Left lung (tissue), 10 donors: ENCODE results near the gene CHMP1A. TPM values are rescaled to one million over a fixed set of nuclear protein-coding genes. Genes with fewer than 3 reads are reported as not detected.
"Not testable (repeated sequence)": the region's sequence is repeated elsewhere in the genome, so short reads cannot be mapped to it uniquely, and the experiment has no call there.

Experiments used
- ATAC-seq: fragments of 200-7000 bp; cut with Tn5 transposase; one replicate; pipeline ENCODE4 v1.9.1; 2020; ENCODE audit warnings: moderate library complexity
- DNase-seq, 4 donors: peaks; one replicate each; pipeline ENCODE4 v3.0.0-alpha.2; 2013 to 2020
- H3K27ac ChIP-seq, 2 donors: fragments of 200-600 bp; sonication (generic) in 1 of 2; one replicate each; pipeline versions ENCODE4 v1.5.0 to v1.8.0; 2020 to 2021
- H3K27me3 ChIP-seq, 2 donors: fragments of 200-600 bp; sonication (generic) in 1 of 2; one replicate each; pipeline versions ENCODE4 v1.5.0 to v1.8.0; 2020 to 2021
- H3K36me3 ChIP-seq, 2 donors: fragments of 200-600 bp; sonication (generic) in 1 of 2; one replicate each; pipeline versions ENCODE4 v1.5.0 to v1.8.0; 2020 to 2021
- H3K4me1 ChIP-seq, 2 donors: fragments of 200-600 bp; one replicate each; pipeline ENCODE4 v1.8.0; 2021
- H3K4me3 ChIP-seq, 2 donors: fragments of 200-600 bp; sonication (generic) in 1 of 2; one replicate each; pipeline versions ENCODE4 v1.5.0 to v1.8.0; 2020 to 2021; ENCODE audit warnings: mild to moderate bottlenecking in 1 of 2
- H3K9me3 ChIP-seq, 2 donors: fragments of 200-600 bp; sonication (generic) in 1 of 2; one replicate each; pipeline versions ENCODE4 v1.5.0 to v1.8.0; 2020 to 2021
- CTCF ChIP-seq, 2 donors: fragments of 200-600 bp; sonication (generic) in 1 of 2; IDR thresholded peaks; one replicate each; pipeline versions ENCODE4 v1.5.0 to v1.8.0; 2021; ENCODE audit warnings: antibody characterized with exemption in 2 of 2
- intact Hi-C, 2 donors: fragments of 100-400 bp; cut with DNase I; formaldehyde crosslinking; loops; one replicate each; pipeline versions ENCODE4 v1.11.2 to v1.14.2; 2022
- polyA plus RNA-seq, 6 donors: library from polyadenylated mRNA; unstranded; fragments of 120-200 nt; gene quantifications; one replicate each; pipeline ENCODE4 v1.2.1, GENCODE V29; 2013; ENCODE audit not compliant: insufficient read length in 6 of 6
- total RNA-seq, 2 donors: library from RNA; stranded (reverse); fragmentation: NEBNext Ultra II Directional; extraction: Animal tissue kit (Norgen Biotek cat#: 25700); gene quantifications; one replicate each; pipeline ENCODE4 v1.2.1, GENCODE V29; 2021
- donor health status: DM: no; HTN: yes; CAD: no.
- donor health status: DM: no; HTN: no; CAD: no.

CHMP1A gene
- total and polyA plus RNA-seq, 8 donors = 60.8 to 91.5 (median 72.5) TPM

- intact Hi-C loops = no loop called here
- Histone ChIP-seq H3K36me3 (no peaks in the 10 kb centered on the region), H3K27ac (peak overlapping the region; percentile 19 to 70), H3K27me3 (no peaks in the 10 kb centered on the region), H3K4me3 (no peak overlapping the region), H3K4me1 (peaks cover 6 to 8% of the 10 kb centered on the region in 2 donors), H3K9me3 (peaks cover 0 to under 1% of the 10 kb centered on the region in 2 donors)
- TF ChIP-seq CTCF (IDR thresholded peaks at IDR 0.05) = no peak
- DNase-seq (no peak), ATAC-seq (no peak)
Observed at GRCh38 chr16:89672177-89672941, 14.9 kb upstream of the CHMP1A start.

DNA sequence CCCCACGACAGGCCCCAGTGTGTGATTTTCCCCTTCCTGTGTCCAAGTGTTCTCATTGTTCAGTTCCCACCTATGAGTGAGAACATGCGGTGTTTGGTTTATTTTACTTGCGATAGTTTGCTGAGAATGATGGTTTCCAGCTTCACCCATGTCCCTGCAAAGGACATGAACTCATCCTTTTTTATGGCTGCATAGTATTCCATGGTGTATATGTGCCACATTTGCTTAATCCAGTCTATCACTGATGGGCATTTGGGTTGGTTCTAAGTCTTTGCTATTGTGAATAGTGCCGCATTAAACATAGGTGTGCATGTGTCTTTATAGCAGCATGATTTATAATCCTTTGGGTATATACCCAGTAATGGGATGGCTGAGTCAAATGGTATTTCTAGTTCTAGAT lies 14.1 kb upstream of the CHMP1A start:
- H3K27ac ChIP-seq, DNase-seq, H3K9me3 ChIP-seq, intact Hi-C loops, H3K27me3 ChIP-seq, H3K4me3 ChIP-seq, ATAC-seq, H3K36me3 ChIP-seq, H3K4me1 ChIP-seq: not testable (repeated sequence)

DNA sequence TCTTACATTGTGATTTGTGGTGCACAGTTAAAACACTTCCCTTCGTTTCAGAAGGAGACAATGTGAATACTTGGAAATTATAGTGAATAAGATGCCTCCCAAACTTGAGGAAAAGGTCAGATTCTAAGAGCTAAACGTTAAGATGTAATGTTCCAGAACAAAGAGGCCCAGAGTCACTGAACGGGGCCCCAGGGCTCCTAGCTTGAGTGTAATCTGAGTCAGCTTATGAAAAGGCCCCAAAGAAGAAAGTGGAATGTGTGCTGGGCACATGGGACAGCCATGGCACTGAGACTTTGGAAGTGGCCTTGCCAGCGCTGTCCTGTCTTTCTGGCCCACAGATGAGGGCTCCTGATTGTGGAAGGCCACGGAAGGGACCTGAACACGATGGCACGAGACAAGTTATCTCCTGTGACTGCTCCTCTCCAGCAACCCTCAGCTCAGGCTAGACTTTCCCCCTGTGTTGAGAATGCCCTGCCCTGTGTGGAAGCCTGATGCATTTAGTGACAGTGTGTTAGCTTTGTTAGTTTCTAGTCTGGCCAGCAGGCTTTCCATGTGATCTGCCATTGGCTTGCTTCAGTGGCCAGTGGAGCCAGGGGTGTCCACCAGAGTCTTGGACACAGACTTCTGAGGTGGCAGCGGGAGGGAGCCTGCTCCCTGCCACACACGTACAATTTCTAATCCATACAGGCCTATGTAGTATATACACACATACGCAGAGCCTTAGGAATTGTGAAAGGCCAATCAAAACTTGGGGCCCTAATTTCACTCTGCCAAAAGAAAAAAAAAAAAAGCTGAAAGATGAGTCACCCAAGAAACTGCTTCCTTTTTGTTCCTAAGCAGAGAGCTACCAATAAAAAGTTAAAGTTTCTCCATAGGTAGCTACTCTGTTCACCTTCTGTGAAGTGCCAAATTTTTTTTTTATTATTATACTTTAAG lies 13.3 kb upstream of the CHMP1A start:
- Histone ChIP-seq H3K4me1 (peaks cover 6 to 8% of the 10 kb centered on the region in 2 donors), H3K27me3 (no peaks in the 10 kb centered on the region), H3K4me3 (no peak overlapping the region), H3K36me3 (no peaks in the 10 kb centered on the region), H3K9me3 (no peaks in the 10 kb centered on the region), H3K27ac (no peak overlapping the region)
- no peak for TF ChIP-seq CTCF (IDR thresholded peaks at IDR 0.05)
- no peak for ATAC-seq
- peak in 1 of 4 donors; percentile 34 for DNase-seq
- intact Hi-C loops = no loop called here

GRCh38 chr16:89669755-89670154 lies 12.2 kb upstream of the CHMP1A start:
- H3K4me1 ChIP-seq = peaks cover 6 to 8% of the 10 kb centered on the region in 2 donors
- intact Hi-C loops = no loop called here
- no peaks in the 10 kb centered on the region for H3K36me3 ChIP-seq
- H3K27me3 ChIP-seq = no peaks in the 10 kb centered on the region
- TF ChIP-seq CTCF (IDR thresholded peaks at IDR 0.05) = no peak
- DNase-seq (no peak), ATAC-seq (no peak)
- no peaks in the 10 kb centered on the region for H3K9me3 ChIP-seq
- no peak overlapping the region for H3K4me3 ChIP-seq
- H3K27ac ChIP-seq = no peak overlapping the region

DNA sequence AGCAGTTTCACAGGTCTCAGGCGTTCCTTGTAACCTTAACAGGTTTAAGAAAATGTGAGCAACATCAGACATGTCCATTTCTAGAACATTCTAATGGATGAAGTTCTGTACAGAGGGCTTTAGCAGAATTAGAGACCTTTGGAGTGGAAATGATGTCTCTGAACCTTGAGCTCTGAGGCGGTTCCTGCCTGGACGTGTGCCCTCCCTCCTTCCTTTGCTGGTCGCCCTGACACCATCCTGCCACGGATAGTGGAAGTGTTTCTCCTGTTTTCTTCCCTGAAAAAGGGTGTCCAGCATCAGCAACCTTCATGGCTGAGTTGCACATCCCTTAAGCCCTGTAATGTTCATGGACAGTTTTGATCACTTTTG lies 11.3 kb upstream of the CHMP1A start:
- peak overlapping the region; percentile 46 to 74 for H3K27ac ChIP-seq
- peak; percentile 59 for ATAC-seq

More for the DNA sequence above, 11.3 kb upstream of the CHMP1A start:
- Histone ChIP-seq H3K9me3 (no peaks in the 10 kb centered on the region), H3K4me3 (no peak overlapping the region), H3K4me1 (peaks cover 6 to 8% of the 10 kb centered on the region in 2 donors), H3K27me3 (no peaks in the 10 kb centered on the region), H3K36me3 (peaks cover 0 to 6% of the 10 kb centered on the region in 2 donors)
- DNase-seq = peak in 1 of 4 donors; percentile 4
- TF ChIP-seq CTCF (IDR thresholded peaks at IDR 0.05) = no peak
- intact Hi-C loops = no loop called here
